ENCODE measurements around the gene FNDC7. TPM values are rescaled to one million over a fixed set of nuclear protein-coding genes. Genes with fewer than 3 reads are reported as not detected.
"Not testable (repeated sequence)": the region's sequence is repeated elsewhere in the genome, so short reads cannot be mapped to it uniquely, and the experiment has no call there.

Gene FNDC7
- total and polyA plus RNA-seq, 7 donors = not detected

- TF ChIP-seq EP300 (IDR thresholded peaks at IDR 0.05) (no peak), POLR2AphosphoS5 (IDR thresholded peaks at IDR 0.05) (no peak), POLR2A (IDR thresholded peaks at IDR 0.05) (no peak)
- TF ChIP-seq, protein P1, sequence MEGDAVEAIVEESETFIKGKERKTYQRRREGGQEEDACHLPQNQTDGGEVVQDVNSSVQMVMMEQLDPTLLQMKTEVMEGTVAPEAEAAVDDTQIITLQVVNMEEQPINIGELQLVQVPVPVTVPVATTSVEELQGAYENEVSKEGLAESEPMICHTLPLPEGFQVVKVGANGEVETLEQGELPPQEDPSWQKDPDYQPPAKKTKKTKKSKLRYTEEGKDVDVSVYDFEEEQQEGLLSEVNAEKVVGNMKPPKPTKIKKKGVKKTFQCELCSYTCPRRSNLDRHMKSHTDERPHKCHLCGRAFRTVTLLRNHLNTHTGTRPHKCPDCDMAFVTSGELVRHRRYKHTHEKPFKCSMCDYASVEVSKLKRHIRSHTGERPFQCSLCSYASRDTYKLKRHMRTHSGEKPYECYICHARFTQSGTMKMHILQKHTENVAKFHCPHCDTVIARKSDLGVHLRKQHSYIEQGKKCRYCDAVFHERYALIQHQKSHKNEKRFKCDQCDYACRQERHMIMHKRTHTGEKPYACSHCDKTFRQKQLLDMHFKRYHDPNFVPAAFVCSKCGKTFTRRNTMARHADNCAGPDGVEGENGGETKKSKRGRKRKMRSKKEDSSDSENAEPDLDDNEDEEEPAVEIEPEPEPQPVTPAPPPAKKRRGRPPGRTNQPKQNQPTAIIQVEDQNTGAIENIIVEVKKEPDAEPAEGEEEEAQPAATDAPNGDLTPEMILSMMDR (IDR thresholded peaks at IDR 0.05) = no peak
- WGBS, 2 donors = 73 to 87% methylated on average over 1 of the region's 1 CpG
- DNase-seq = no peak
- H3K4me1 ChIP-seq = peaks cover 0 to 10% (median 7%) of the 10 kb centered on the region in 4 donors
- no peaks in the 10 kb centered on the region for H3K9me3 ChIP-seq
- intact Hi-C loops (cut with DNase I) = no loop called here
- no peak overlapping the region for H3K4me3 ChIP-seq
- H3K27ac ChIP-seq = no peak overlapping the region
- H3K36me3 ChIP-seq = no peaks in the 10 kb centered on the region
- no peaks in the 10 kb centered on the region for H3K27me3 ChIP-seq
Observed at GRCh38 chr1:108665771-108666170, 46.9 kb upstream of the FNDC7 start.

DNA sequence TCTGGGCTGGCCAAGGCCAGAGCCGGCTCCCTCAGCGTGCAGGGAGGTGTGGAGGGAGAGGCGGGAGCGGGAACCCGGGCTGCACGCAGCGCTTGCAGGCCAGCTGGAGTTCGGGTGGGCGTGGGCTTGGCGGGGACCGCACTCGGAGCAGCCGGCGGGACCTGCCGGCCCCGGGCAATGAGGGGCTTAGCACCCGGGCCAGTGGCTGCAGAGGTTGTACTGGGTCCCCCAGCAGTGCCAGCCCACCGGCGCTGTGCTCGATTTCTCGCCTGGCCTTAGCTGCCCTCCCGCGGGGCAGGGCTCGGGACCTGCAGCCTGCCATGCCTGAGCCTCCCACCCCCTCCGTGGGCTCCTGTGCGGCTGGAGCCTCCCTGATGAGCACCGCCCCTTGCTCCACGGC, 45.3 kb upstream of the FNDC7 start:
- H3K4me1 ChIP-seq; H3K27ac ChIP-seq; H3K27me3 ChIP-seq; H3K36me3 ChIP-seq; DNase-seq; H3K4me3 ChIP-seq; H3K9me3 ChIP-seq; intact Hi-C loops (cut with DNase I): not testable (repeated sequence)
- WGBS, 2 donors = 97 to 98% methylated on average over 28 of the region's 28 CpGs

- H3K27ac ChIP-seq = no peak overlapping the region
- H3K9me3 ChIP-seq = no peaks in the 10 kb centered on the region
- TF ChIP-seq EP300 (IDR thresholded peaks at IDR 0.05) (no peak), POLR2A (IDR thresholded peaks at IDR 0.05) (no peak), POLR2AphosphoS5 (IDR thresholded peaks at IDR 0.05) (no peak)
- TF ChIP-seq, protein P1 (IDR thresholded peaks at IDR 0.05) = no peak
- no peak for DNase-seq
- intact Hi-C loops (cut with DNase I) = no loop called here
- H3K36me3 ChIP-seq = no peaks in the 10 kb centered on the region
- H3K4me1 ChIP-seq = no peaks in the 10 kb centered on the region
- H3K27me3 ChIP-seq = no peaks in the 10 kb centered on the region
- no peak overlapping the region for H3K4me3 ChIP-seq
Observed at GRCh38 chr1:108668777-108669176, 43.9 kb upstream of the FNDC7 start.

DNA sequence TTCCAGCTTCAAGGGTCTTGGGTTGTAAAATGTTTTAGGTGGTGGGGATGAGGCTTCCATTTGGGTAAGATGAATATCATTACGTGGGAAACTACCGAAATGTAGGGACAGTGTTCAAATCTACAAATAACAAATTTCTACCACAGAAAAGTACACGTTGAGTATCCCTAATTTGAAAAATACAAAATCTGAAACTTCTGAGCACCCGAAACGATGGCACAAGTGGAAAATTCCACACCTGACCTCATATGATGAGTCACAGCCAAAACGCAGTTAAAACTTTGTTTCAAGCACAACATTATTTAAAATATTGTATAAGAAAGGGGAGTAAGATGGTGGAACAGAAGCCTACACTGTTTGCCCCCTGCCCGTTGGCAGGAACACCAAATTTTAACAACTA, 43.0 kb upstream of the FNDC7 start:
- Histone ChIP-seq H3K36me3 (no peaks in the 10 kb centered on the region), H3K27me3 (no peaks in the 10 kb centered on the region), H3K4me3 (no peak overlapping the region), H3K9me3 (no peaks in the 10 kb centered on the region), H3K27ac (no peak overlapping the region), H3K4me1 (no peaks in the 10 kb centered on the region)
- 78 to 79% methylated on average over 7 of the region's 7 CpGs for WGBS, 2 donors
- no peak for TF ChIP-seq POLR2AphosphoS5 (IDR thresholded peaks at IDR 0.05)
- no peak for TF ChIP-seq EP300 (IDR thresholded peaks at IDR 0.05)
- TF ChIP-seq POLR2A (IDR thresholded peaks at IDR 0.05) = no peak
- TF ChIP-seq, protein P1 (IDR thresholded peaks at IDR 0.05) = no peak
- intact Hi-C loops (cut with DNase I) = no loop called here
- no peak for DNase-seq

DNA sequence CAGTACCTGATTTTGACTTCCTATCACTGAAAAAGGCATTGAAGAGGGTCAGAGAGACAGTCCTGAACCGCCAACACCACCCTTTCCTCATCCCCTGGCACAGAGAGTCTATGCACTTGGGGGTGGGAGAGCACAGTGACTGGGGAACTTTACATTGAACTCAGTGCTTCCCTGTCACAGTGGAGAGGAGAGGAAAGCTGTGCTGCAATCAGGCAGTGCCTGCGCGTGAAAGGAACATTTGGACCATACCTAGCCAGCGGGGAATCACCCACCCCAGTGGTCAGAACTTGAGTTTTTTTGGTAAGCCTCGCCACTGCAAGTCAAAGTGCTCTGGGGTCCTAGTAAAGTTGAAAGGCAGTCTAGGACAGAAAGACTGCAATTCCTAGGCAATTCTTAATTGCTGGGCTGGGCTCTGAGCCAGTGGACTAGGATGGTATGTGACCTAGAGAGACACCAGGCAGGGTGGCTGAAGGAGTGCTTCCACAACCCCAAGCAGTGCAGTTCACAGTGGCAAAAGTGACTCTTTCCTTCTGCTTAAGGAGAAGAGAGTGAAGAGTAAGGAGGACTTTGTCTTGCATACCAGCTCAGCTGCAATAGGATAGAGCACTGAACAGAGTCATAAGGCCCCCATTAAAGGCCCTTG, 42.5 kb upstream of the FNDC7 start:
- 93 to 96% methylated on average over 5 of the region's 5 CpGs for WGBS, 2 donors
- no peaks in the 10 kb centered on the region for H3K27me3 ChIP-seq
- TF ChIP-seq POLR2A (IDR thresholded peaks at IDR 0.05) (no peak), POLR2AphosphoS5 (IDR thresholded peaks at IDR 0.05) (no peak), EP300 (IDR thresholded peaks at IDR 0.05) (no peak)
- TF ChIP-seq, protein P1 (IDR thresholded peaks at IDR 0.05) = no peak
- no peak overlapping the region for H3K4me3 ChIP-seq
- intact Hi-C loops (cut with DNase I) = no loop called here
- no peak for DNase-seq
- no peaks in the 10 kb centered on the region for H3K9me3 ChIP-seq
- no peaks in the 10 kb centered on the region for H3K36me3 ChIP-seq
- no peaks in the 10 kb centered on the region for H3K4me1 ChIP-seq
- no peak overlapping the region for H3K27ac ChIP-seq
